ENCODE results near the gene CMYA5. TPM values are rescaled to one million over a fixed set of nuclear protein-coding genes. Genes with fewer than 3 reads are reported as not detected.

The CMYA5 gene
- total RNA-seq, 2 donors from 2014 or later, result 1.6 to 5.6 TPM

DNA sequence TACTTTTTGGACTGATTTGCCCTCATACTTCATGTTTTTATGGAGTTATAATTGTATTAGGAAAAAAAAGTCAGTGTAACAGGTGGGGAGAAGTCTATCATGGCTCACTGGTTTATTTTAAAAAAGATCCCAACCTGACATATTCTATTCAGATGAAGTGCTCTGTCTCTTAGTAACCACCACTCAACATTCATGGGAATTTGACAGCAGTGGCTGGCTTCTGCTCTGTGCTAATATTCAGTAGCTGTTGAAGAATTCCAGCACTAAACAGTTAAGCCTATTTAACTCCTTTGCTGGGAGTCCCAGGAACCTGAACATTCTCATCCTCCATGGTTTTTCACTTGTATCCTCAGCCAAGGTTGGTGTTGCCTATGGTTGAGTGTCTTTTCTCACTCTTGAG is 23.1 kb downstream of the CMYA5 start:
- Histone ChIP-seq H3K9me3 (no peaks in the 10 kb centered on the region), H3K4me1 (ENCODE audit: control insufficient read depth in 1 of 2, low read depth in 2 of 2) (no peaks in the 10 kb centered on the region), H3K36me3 (no peaks in the 10 kb centered on the region), H3K4me3 (no peak overlapping the region), H3K27me3 (replicated peaks; ENCODE audit: insufficient read depth) (no peaks in the 10 kb centered on the region), H3K27ac (no peak overlapping the region)
- ATAC-seq (ENCODE audit: insufficient number of reproducible peaks, low FRiP score, low read depth) (no peak), DNase-seq (ENCODE audit: low spot score) (no peak)
- TF ChIP-seq, protein P1, sequence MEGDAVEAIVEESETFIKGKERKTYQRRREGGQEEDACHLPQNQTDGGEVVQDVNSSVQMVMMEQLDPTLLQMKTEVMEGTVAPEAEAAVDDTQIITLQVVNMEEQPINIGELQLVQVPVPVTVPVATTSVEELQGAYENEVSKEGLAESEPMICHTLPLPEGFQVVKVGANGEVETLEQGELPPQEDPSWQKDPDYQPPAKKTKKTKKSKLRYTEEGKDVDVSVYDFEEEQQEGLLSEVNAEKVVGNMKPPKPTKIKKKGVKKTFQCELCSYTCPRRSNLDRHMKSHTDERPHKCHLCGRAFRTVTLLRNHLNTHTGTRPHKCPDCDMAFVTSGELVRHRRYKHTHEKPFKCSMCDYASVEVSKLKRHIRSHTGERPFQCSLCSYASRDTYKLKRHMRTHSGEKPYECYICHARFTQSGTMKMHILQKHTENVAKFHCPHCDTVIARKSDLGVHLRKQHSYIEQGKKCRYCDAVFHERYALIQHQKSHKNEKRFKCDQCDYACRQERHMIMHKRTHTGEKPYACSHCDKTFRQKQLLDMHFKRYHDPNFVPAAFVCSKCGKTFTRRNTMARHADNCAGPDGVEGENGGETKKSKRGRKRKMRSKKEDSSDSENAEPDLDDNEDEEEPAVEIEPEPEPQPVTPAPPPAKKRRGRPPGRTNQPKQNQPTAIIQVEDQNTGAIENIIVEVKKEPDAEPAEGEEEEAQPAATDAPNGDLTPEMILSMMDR (IDR thresholded peaks at IDR 0.05), result no peak

- no peak overlapping the region for H3K4me3 ChIP-seq
- ATAC-seq (ENCODE audit: insufficient number of reproducible peaks, low FRiP score, low read depth), result no peak
Measured at GRCh38 chr5:79713727-79714126, 24.1 kb downstream of the CMYA5 start.

GRCh38 chr5:79716839-79717238 is 27.2 kb downstream of the CMYA5 start:
- no peaks in the 10 kb centered on the region for H3K4me1 ChIP-seq (ENCODE audit: control insufficient read depth in 1 of 2, low read depth in 2 of 2)
- no peak overlapping the region for H3K4me3 ChIP-seq
- TF ChIP-seq, protein P1 (IDR thresholded peaks at IDR 0.05), result no peak

More at GRCh38 chr5:79713727-79714126, 24.1 kb downstream of the CMYA5 start:
- DNase-seq (ENCODE audit: low spot score), result no peak
- no peaks in the 10 kb centered on the region for H3K36me3 ChIP-seq
- no peaks in the 10 kb centered on the region for H3K27me3 ChIP-seq (replicated peaks; ENCODE audit: insufficient read depth)
- no peak overlapping the region for H3K27ac ChIP-seq
- TF ChIP-seq, protein P1 (IDR thresholded peaks at IDR 0.05), result no peak
- no peaks in the 10 kb centered on the region for H3K4me1 ChIP-seq (ENCODE audit: control insufficient read depth in 1 of 2, low read depth in 2 of 2)
- no peaks in the 10 kb centered on the region for H3K9me3 ChIP-seq

GRCh38 chr5:79720096-79720495 is 30.5 kb downstream of the CMYA5 start:
- ATAC-seq (ENCODE audit: insufficient number of reproducible peaks, low FRiP score, low read depth) (no peak), DNase-seq (ENCODE audit: low spot score) (no peak)
- H3K9me3 ChIP-seq, result peaks cover 17% of the 10 kb centered on the region
- H3K27ac ChIP-seq, result no peak overlapping the region
- no peaks in the 10 kb centered on the region for H3K27me3 ChIP-seq (replicated peaks; ENCODE audit: insufficient read depth)
- H3K4me1 ChIP-seq (ENCODE audit: control insufficient read depth in 1 of 2, low read depth in 2 of 2), result no peaks in the 10 kb centered on the region
- H3K4me3 ChIP-seq, result no peak overlapping the region
- no peaks in the 10 kb centered on the region for H3K36me3 ChIP-seq
- TF ChIP-seq, protein P1 (IDR thresholded peaks at IDR 0.05), result no peak

More at GRCh38 chr5:79716839-79717238, 27.2 kb downstream of the CMYA5 start:
- H3K36me3 ChIP-seq, result no peaks in the 10 kb centered on the region
- DNase-seq (ENCODE audit: low spot score) (no peak), ATAC-seq (ENCODE audit: insufficient number of reproducible peaks, low FRiP score, low read depth) (no peak)
- H3K27ac ChIP-seq, result no peak overlapping the region
- H3K27me3 ChIP-seq (replicated peaks; ENCODE audit: insufficient read depth), result no peaks in the 10 kb centered on the region
- peaks cover 17% of the 10 kb centered on the region for H3K9me3 ChIP-seq

DNA sequence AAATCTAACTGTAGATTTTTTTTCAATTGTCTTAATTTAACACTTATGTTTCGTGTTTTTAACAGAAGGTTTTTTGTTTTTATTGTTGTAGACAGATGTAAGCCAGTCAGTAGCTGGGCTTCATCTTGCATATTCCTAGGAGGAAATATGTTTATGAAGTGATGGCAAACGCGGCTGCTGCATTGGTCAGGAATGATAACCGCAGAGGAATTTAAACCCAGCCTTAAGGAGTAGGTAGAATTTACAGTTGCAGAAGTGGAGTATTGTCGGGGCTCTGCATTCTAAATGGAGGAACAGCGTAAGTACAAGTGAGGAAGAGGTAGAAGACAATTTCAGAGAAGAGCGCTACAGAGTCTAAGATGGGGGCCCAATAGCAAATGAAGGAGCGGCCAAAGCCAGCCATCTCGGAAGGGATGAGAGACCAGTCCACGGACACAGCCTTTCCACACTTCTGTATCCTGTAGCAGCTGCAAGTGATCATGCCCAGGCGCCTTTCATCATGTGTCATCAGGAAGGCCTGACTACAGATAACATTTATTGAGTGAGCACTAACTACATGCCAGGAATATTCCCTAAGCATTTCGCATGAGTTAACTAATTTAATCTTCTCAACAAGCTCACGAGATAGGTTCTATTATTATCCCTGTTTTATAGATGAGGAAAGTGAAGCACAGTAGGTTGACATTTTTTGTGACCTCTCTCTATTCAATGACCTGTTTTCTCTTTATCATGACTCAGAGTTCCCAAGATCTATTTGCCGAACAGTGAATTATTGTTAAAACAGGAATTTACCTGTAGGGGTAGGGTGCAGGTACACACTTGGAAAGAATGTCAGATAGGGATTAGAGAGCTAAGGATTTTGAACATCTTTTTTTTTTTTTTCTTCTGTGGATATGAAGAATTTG is 38.1 kb downstream of the CMYA5 start:
- Histone ChIP-seq H3K27ac (no peak overlapping the region), H3K27me3 (replicated peaks; ENCODE audit: insufficient read depth) (no peaks in the 10 kb centered on the region), H3K4me3 (no peak overlapping the region), H3K4me1 (ENCODE audit: control insufficient read depth in 1 of 2, low read depth in 2 of 2) (no peaks in the 10 kb centered on the region), H3K9me3 (no peaks in the 10 kb centered on the region), H3K36me3 (no peaks in the 10 kb centered on the region)
- TF ChIP-seq, protein P1 (IDR thresholded peaks at IDR 0.05), result no peak
- no peak for DNase-seq (ENCODE audit: low spot score)
- ATAC-seq (ENCODE audit: insufficient number of reproducible peaks, low FRiP score, low read depth), result no peak
